Body of pancreas (tissue), 4 donors: Measurements from ENCODE around the gene PLXDC2.

Experiments
- POLR2A ChIP-seq, 3 donors: fragments of 450-650 bp; IDR thresholded peaks; one replicate each; pipeline ENCODE4 v1.6.1; 2016; ENCODE audit warnings: antibody characterized with exemption in 3 of 3, mild to moderate bottlenecking in 2 of 3
- TF ChIP-seq, protein P1 (sequence below), 7 experiments: fragments of 450-650 bp in 4 of 7; fragments of 200-600 bp in 3 of 7; sonication (generic) in 3 of 7; IDR thresholded peaks; one replicate each; pipeline ENCODE4 v1.5.1; 2016 to 2019; ENCODE audit warnings: antibody characterized with exemption in 7 of 7

DNA sequence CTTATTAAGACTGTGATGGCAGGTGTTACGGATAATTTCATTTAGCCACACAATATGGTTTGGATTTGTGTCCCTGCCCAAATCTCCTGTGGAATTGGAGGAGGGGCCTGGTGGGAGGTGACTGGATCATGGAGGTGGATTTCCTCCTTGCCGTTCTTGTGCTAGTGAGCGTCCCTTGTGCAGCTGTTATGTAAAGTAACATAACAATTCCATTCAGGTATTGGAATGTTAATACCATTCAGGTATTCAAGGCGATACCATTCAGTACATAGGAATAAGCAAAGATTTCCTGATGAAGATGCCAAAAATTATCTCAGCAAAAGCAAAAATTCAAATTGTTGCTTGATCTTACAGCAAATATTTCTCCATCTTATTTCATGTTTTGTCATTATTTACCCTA lies 32.5 kb upstream of the PLXDC2 start:
- TF ChIP-seq, protein P1, sequence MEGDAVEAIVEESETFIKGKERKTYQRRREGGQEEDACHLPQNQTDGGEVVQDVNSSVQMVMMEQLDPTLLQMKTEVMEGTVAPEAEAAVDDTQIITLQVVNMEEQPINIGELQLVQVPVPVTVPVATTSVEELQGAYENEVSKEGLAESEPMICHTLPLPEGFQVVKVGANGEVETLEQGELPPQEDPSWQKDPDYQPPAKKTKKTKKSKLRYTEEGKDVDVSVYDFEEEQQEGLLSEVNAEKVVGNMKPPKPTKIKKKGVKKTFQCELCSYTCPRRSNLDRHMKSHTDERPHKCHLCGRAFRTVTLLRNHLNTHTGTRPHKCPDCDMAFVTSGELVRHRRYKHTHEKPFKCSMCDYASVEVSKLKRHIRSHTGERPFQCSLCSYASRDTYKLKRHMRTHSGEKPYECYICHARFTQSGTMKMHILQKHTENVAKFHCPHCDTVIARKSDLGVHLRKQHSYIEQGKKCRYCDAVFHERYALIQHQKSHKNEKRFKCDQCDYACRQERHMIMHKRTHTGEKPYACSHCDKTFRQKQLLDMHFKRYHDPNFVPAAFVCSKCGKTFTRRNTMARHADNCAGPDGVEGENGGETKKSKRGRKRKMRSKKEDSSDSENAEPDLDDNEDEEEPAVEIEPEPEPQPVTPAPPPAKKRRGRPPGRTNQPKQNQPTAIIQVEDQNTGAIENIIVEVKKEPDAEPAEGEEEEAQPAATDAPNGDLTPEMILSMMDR (IDR thresholded peaks at IDR 0.05) = no peak
- TF ChIP-seq POLR2A (IDR thresholded peaks at IDR 0.05) = no peak
